ENCODE results near the gene IL1RAPL2. TPM values are rescaled to one million over a fixed set of nuclear protein-coding genes. Genes with fewer than 3 reads are reported as not detected.

IL1RAPL2 gene
- polyA plus RNA-seq, 2 of the 4 experiments (the other 2 are of a cell fraction), result not detected

DNA sequence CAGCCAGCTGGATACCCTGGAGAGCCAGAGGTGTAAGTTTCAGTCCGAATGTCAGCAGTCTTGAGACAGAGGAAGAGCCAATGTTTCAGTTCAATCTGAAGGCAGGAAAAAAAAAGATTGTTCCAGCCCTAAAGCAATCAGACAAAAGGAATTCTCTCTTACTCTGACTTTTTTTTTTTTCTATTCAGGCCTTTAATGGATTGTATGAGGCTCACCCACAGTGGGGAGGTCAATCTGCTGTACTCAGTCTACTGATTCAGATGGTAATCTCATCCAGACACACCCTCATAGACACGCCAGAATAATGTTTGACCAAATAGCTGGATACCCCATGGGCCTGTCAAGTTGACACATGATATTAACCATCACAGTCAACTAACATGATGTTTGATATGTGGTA is 602.6 kb downstream of the IL1RAPL2 start:
- CTCF ChIA-PET, result interaction anchor here (1.0 kb wide), 1 partner anchor 22 kb away, joined by 3 read pairs; no protein-coding TSS in a partner anchor
- ATAC-seq, result no peak
- POLR2A ChIA-PET, result no interaction called here
- DNase-seq (ENCODE audit: low read depth in 1 of 2, low spot score in 1 of 2), result no peak
- Histone ChIP-seq H3K4me1 (no peaks in the 10 kb centered on the region), H3K4me3 (no peak overlapping the region), H3K9me3 (no peaks in the 10 kb centered on the region), H3K4me2 (no peak overlapping the region), H3K27ac (no peak overlapping the region)
- no peak for FAIRE-seq
- WGBS (ENCODE audit: missing lambda C conversion rate), result 8% methylated on average over 2 of the region's 2 CpGs
- no peak for TF ChIP-seq RAD21 (conservative IDR thresholded peaks at IDR 0.05 in 1 of 2, IDR thresholded peaks at IDR 0.05 in 1 of 2)
- no peak for TF ChIP-seq MAX (IDR thresholded peaks at IDR 0.05)
- no peak for TF ChIP-seq SREBF2 (IDR thresholded peaks at IDR 0.05)
- TF ChIP-seq CTCF (IDR thresholded peaks at IDR 0.05), result no peak
- TF ChIP-seq HMGXB4 (CRISPR knock-in tag; IDR thresholded peaks at IDR 0.05; ENCODE audit: borderline replicate concordance), result no peak
- no peak for TF ChIP-seq RARB (CRISPR knock-in tag; IDR thresholded peaks at IDR 0.05)
- TF ChIP-seq NPAS2 (CRISPR knock-in tag; IDR thresholded peaks at IDR 0.05; ENCODE audit: borderline replicate concordance), result no peak
- no peak for TF ChIP-seq KDM1A (IDR thresholded peaks at IDR 0.05; ENCODE audit: low read depth)
- TF ChIP-seq CBX8 (IDR thresholded peaks at IDR 0.05), result no peak
- no peak for TF ChIP-seq HOXB13 (CRISPR knock-in tag; IDR thresholded peaks at IDR 0.05; ENCODE audit: low read depth)
- no peak for TF ChIP-seq MYC (IDR thresholded peaks at IDR 0.05; ENCODE audit: borderline replicate concordance, low read length)
- no peak for TF ChIP-seq FOXS1 (CRISPR knock-in tag; IDR thresholded peaks at IDR 0.05)
- TF ChIP-seq E2F6 (IDR thresholded peaks at IDR 0.05; ENCODE audit: borderline replicate concordance, low read depth), result no peak
- no peak for TF ChIP-seq RNF2 (IDR thresholded peaks at IDR 0.05; ENCODE audit: borderline replicate concordance, low read depth)
- TF ChIP-seq PHF8 (IDR thresholded peaks at IDR 0.05; ENCODE audit: borderline replicate concordance, low read depth), result no peak
- no peak for TF ChIP-seq KDM5A (IDR thresholded peaks at IDR 0.05)
- TF ChIP-seq, protein P1, sequence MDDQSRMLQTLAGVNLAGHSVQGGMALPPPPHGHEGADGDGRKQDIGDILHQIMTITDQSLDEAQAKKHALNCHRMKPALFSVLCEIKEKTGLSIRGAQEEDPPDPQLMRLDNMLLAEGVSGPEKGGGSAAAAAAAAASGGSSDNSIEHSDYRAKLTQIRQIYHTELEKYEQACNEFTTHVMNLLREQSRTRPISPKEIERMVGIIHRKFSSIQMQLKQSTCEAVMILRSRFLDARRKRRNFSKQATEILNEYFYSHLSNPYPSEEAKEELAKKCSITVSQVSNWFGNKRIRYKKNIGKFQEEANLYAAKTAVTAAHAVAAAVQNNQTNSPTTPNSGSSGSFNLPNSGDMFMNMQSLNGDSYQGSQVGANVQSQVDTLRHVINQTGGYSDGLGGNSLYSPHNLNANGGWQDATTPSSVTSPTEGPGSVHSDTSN (IDR thresholded peaks at IDR 0.05), result no peak
- no peak for TF ChIP-seq EHMT2 (IDR thresholded peaks at IDR 0.05; ENCODE audit: low read depth)
- TF ChIP-seq CEBPB (IDR thresholded peaks at IDR 0.05), result no peak
- no peak for TF ChIP-seq JUNB (IDR thresholded peaks at IDR 0.05)

GRCh38 chrX:105173071-105173470 is 607.1 kb downstream of the IL1RAPL2 start:
- POLR2A ChIA-PET, result no interaction called here
- no peaks in the 10 kb centered on the region for H3K4me1 ChIP-seq
- WGBS (ENCODE audit: missing lambda C conversion rate), result 80% methylated on average over 4 of the region's 4 CpGs
- no peak overlapping the region for H3K27ac ChIP-seq
- DNase-seq (ENCODE audit: low read depth in 1 of 2, low spot score in 1 of 2), result no peak
- H3K9me3 ChIP-seq, result no peaks in the 10 kb centered on the region
- no peak overlapping the region for H3K4me3 ChIP-seq
- CTCF ChIA-PET, result interaction anchor here (2.0 kb wide), 1 partner anchor 17 kb away, joined by 6 read pairs; no protein-coding TSS in a partner anchor
- H3K4me2 ChIP-seq, result no peak overlapping the region
- ATAC-seq, result no peak
- FAIRE-seq, result no peak
- no peak for TF ChIP-seq MAFK (IDR thresholded peaks at IDR 0.05; ENCODE audit: partially characterized antibody)
- no peak for TF ChIP-seq KDM1A (IDR thresholded peaks at IDR 0.05; ENCODE audit: low read depth)
- no peak for TF ChIP-seq CHD2 (IDR thresholded peaks at IDR 0.05; ENCODE audit: low read length, partially characterized antibody)
- TF ChIP-seq GATA3 (IDR thresholded peaks at IDR 0.05; ENCODE audit: borderline replicate concordance), result no peak
- no peak for TF ChIP-seq ELK1 (IDR thresholded peaks at IDR 0.05; ENCODE audit: low read depth, low read length)
- TF ChIP-seq RARB (CRISPR knock-in tag; IDR thresholded peaks at IDR 0.05), result no peak
- no peak for TF ChIP-seq MAZ (IDR thresholded peaks at IDR 0.05; ENCODE audit: borderline replicate concordance, low read depth, low read length)
- TF ChIP-seq TP53 (CRISPR knock-in tag; IDR thresholded peaks at IDR 0.05), result no peak
- TF ChIP-seq CTCF (IDR thresholded peaks at IDR 0.05), result no peak
- no peak for TF ChIP-seq RAD21 (conservative IDR thresholded peaks at IDR 0.05 in 1 of 2, IDR thresholded peaks at IDR 0.05 in 1 of 2)
- no peak for TF ChIP-seq E2F6 (IDR thresholded peaks at IDR 0.05; ENCODE audit: borderline replicate concordance, low read depth)
- no peak for TF ChIP-seq FOSL2 (IDR thresholded peaks at IDR 0.05)
- no peak for TF ChIP-seq FOSL2 (CRISPR knock-in tag; IDR thresholded peaks at IDR 0.05)
- no peak for TF ChIP-seq EHMT2 (IDR thresholded peaks at IDR 0.05; ENCODE audit: low read depth)
